NT2/D1 (cell line): Measurements from ENCODE around the gene C10orf90.

Experiments
- DNase-seq: peaks from one replicate; pipeline ENCODE4 v3.0.0-alpha.2; 2011; ENCODE audit warnings: low read depth, low spot score
- H3K27me3 ChIP-seq: 2 replicates; pipeline ENCODE4 v1.6.0; 2011; ENCODE audit warnings: mild to moderate bottlenecking; ENCODE audit not compliant: insufficient read length, insufficient read depth
- H3K36me3 ChIP-seq: 2 replicates; pipeline ENCODE4 v1.6.1; 2011; ENCODE audit warnings: mild to moderate bottlenecking, low read length, mixed read lengths; ENCODE audit not compliant: insufficient read depth, insufficient read length
- H3K4me1 ChIP-seq: 2 replicates; pipeline ENCODE4 v1.5.1; 2011; ENCODE audit not compliant: insufficient read depth, insufficient read length
- H3K4me3 ChIP-seq: 2 replicates; pipeline ENCODE4 v1.5.1; 2011; ENCODE audit warnings: low read depth; ENCODE audit not compliant: insufficient read length
- H3K9ac ChIP-seq: 2 replicates; pipeline ENCODE4 v1.6.0; 2011; ENCODE audit warnings: low read depth; ENCODE audit not compliant: insufficient read length
- H3K9me3 ChIP-seq: 2 replicates; pipeline ENCODE4 v1.5.1; 2011; ENCODE audit warnings: mild to moderate bottlenecking, low read length; ENCODE audit not compliant: insufficient read depth
- SUZ12 ChIP-seq: IDR thresholded peaks from 2 replicates; pipeline ENCODE4 v1.6.1; 2011; ENCODE audit not compliant: insufficient read length, insufficient read depth; ENCODE audit errors: extremely low read depth
- YY1 ChIP-seq: IDR thresholded peaks from 2 replicates; pipeline ENCODE4 v1.6.1; 2011; ENCODE audit not compliant: insufficient read length, insufficient read depth
- ZNF274 ChIP-seq: IDR thresholded peaks from 2 replicates; pipeline ENCODE4 v1.6.1; 2011; ENCODE audit warnings: mild to moderate bottlenecking, low read depth, low read length

Gene C10orf90

DNA sequence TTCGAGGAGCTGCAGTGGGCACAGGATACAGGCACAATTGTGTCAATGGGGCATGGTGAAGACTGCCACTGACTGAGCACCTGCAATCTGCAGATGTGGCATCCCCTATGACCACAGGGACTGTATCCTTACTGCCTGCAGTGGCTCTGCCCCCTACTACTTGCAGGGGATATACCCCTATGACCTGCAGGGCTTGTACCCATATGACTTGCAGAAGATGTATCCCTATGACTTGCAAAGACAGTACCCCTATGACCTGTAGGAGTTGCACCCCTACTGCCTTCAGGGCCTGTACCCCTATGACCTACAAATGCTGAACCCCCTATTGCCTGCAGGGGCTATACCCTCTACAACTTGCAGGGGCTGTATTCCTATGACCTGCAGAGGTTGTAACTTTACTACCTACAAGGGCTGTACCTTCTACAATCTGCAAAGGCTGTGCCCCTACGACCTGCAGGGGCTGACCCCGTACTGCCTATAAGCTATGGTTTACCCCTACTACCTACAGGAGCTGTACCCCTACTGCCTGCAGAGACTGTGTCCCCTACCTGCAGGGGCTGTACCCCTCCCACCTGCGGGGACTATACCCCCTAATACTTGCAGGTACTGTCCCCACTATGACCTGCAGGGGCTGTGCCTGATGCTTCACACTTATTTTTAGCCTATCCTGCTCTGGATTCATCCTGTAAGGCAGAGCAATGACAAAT, 216.3 kb downstream of the C10orf90 start:
- no peak for DNase-seq
- H3K4me3 ChIP-seq = no peak overlapping the region
- H3K36me3 ChIP-seq = no peaks in the 10 kb centered on the region
- H3K9ac ChIP-seq = no peak overlapping the region
- TF ChIP-seq YY1 (no peak), ZNF274 (no peak), SUZ12 (no peak)
- H3K4me1 ChIP-seq = no peaks in the 10 kb centered on the region
- no peaks in the 10 kb centered on the region for H3K9me3 ChIP-seq
- no peaks in the 10 kb centered on the region for H3K27me3 ChIP-seq

GRCh38 chr10:126452245-126452644, 218.2 kb downstream of the C10orf90 start:
- Histone ChIP-seq H3K36me3 (no peaks in the 10 kb centered on the region), H3K27me3 (no peaks in the 10 kb centered on the region)
- TF ChIP-seq ZNF274 (no peak), YY1 (no peak)

GRCh38 chr10:126448091-126448490, 222.4 kb downstream of the C10orf90 start:
- Histone ChIP-seq H3K4me1 (no peaks in the 10 kb centered on the region), H3K4me3 (no peak overlapping the region), H3K36me3 (no peaks in the 10 kb centered on the region), H3K9ac (no peak overlapping the region), H3K27me3 (no peaks in the 10 kb centered on the region), H3K9me3 (no peaks in the 10 kb centered on the region; the same call in 1 of the 2 replicates)
- no peak for DNase-seq
- TF ChIP-seq ZNF274 (no peak), YY1 (no peak), SUZ12 (no peak)

More at GRCh38 chr10:126452245-126452644, 218.2 kb downstream of the C10orf90 start:
- no peak overlapping the region for H3K4me3 ChIP-seq
- no peak overlapping the region for H3K9ac ChIP-seq
- H3K9me3 ChIP-seq = no peaks in the 10 kb centered on the region; the same call in 1 of the 2 replicates
- DNase-seq = no peak
- H3K4me1 ChIP-seq = no peaks in the 10 kb centered on the region

DNA sequence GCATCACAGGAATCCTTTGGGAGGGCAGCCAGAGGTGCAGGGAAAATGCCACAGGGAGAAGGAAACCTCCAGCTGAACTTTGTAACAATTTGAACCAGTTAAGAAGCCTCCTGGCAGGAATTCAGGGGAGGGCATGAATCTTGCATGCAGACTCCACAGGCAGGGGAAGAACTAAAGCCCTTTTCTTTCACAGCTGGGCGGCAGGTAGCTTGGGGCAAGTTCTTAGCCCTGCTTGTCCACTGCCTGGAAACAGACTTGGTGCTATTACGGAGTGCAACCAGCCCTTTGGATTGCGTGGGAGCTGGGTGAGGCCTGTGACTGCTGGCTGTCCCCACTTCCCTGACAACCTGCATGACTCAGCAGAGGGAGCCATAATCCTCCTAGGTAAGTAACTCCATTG, 230.6 kb downstream of the C10orf90 start:
- no peak overlapping the region for H3K9ac ChIP-seq
- no peaks in the 10 kb centered on the region for H3K36me3 ChIP-seq

DNA sequence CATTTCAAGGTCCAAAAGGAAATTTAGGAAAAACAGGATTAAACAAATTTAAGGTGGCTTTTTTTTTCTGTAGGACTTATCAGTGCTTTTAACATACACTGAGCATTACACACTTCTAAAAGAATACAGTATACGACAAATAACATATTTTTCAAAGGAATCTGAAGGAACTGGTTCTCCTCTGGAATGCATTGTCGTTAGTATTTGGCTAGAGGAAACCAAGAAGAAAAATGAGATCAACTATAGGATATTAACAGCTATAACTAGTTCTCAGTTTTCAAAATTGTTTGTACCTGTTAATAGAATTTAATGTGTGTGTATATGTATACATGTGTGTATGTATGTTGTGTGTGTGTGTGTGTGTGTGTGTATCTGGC, 232.1 kb downstream of the C10orf90 start:
- Histone ChIP-seq H3K4me3 (no peak overlapping the region), H3K9ac (no peak overlapping the region), H3K36me3 (no peaks in the 10 kb centered on the region), H3K4me1 (no peaks in the 10 kb centered on the region), H3K27me3 (no peaks in the 10 kb centered on the region), H3K9me3 (no peaks in the 10 kb centered on the region)
- DNase-seq = no peak
- no peak for TF ChIP-seq YY1
- no peak for TF ChIP-seq ZNF274
- TF ChIP-seq SUZ12 = no peak

More for the DNA sequence above, 230.6 kb downstream of the C10orf90 start:
- DNase-seq = no peak
- Histone ChIP-seq H3K4me3 (no peak overlapping the region), H3K4me1 (no peaks in the 10 kb centered on the region), H3K9me3 (no peaks in the 10 kb centered on the region), H3K27me3 (no peaks in the 10 kb centered on the region)
- no peak for TF ChIP-seq ZNF274
- TF ChIP-seq YY1 = no peak
- TF ChIP-seq SUZ12 = no peak

- DNase-seq = no peak
These were observed 232.7 kb downstream of the C10orf90 start for GRCh38 chr10:126437635-126438406.

GRCh38 chr10:126434235-126434634, 236.3 kb downstream of the C10orf90 start:
- H3K4me3 ChIP-seq = no peak overlapping the region

More at GRCh38 chr10:126437635-126438406, 232.7 kb downstream of the C10orf90 start:
- Histone ChIP-seq H3K9ac (no peak overlapping the region), H3K4me1 (no peaks in the 10 kb centered on the region), H3K27me3 (no peaks in the 10 kb centered on the region), H3K9me3 (no peaks in the 10 kb centered on the region), H3K4me3 (no peak overlapping the region), H3K36me3 (no peaks in the 10 kb centered on the region)
- no peak for TF ChIP-seq SUZ12
- TF ChIP-seq ZNF274 = no peak
- TF ChIP-seq YY1 = no peak

More at GRCh38 chr10:126434235-126434634, 236.3 kb downstream of the C10orf90 start:
- Histone ChIP-seq H3K9ac (no peak overlapping the region), H3K4me1 (no peaks in the 10 kb centered on the region), H3K9me3 (no peaks in the 10 kb centered on the region), H3K27me3 (no peaks in the 10 kb centered on the region), H3K36me3 (no peaks in the 10 kb centered on the region)
- TF ChIP-seq SUZ12 = no peak
- no peak for TF ChIP-seq ZNF274
- no peak for TF ChIP-seq YY1
- no peak for DNase-seq
